Activated T-cell treated with anti-CD3 and anti-CD28 coated beads, Interleukin-2, amount 50 U/mL, for 72 hours (primary cell): ENCODE results near the gene ARHGAP23. TPM values are rescaled to one million over a fixed set of nuclear protein-coding genes. Genes with fewer than 3 reads are reported as not detected.
"Not testable (repeated sequence)": the region's sequence is repeated elsewhere in the genome, so short reads cannot be mapped to it uniquely, and the experiment has no call there.

Experiments
- ATAC-seq, 2 donors: fragments of 150-1000 bp; cut with Tn5 transposase; replicated peaks in 1 of 2; 2 replicates each; pipeline ENCODE4 v1.10.0; 2021; ENCODE audit warnings: moderate library complexity in 2 of 2, mild to moderate bottlenecking in 1 of 2
- DNase-seq, 2 donors: peaks; one replicate each; pipeline ENCODE4 v3.0.0; 2021 to 2022; ENCODE audit warnings: mixed read lengths in 1 of 2
- H3K27ac Mint-ChIP-seq: one replicate; pipeline ENCODE4 v1.8.0; 2022; ENCODE audit warnings: mild to moderate bottlenecking, moderate library complexity, mixed read lengths
- H3K27me3 Mint-ChIP-seq: one replicate; pipeline ENCODE4 v1.8.0; 2022; ENCODE audit warnings: low read depth, mixed read lengths
- H3K36me3 Mint-ChIP-seq, 2 donors: one replicate each; pipeline ENCODE4 v1.8.0; 2022; ENCODE audit warnings: mixed read lengths in 2 of 2, mild to moderate bottlenecking in 1 of 2; ENCODE audit not compliant: insufficient read depth in 2 of 2
- H3K4me1 Mint-ChIP-seq: one replicate; pipeline ENCODE4 v1.8.0; 2022; ENCODE audit warnings: low read depth, mixed read lengths
- H3K4me3 Mint-ChIP-seq, 2 donors: one replicate each; pipeline ENCODE4 v1.8.0; 2022; ENCODE audit warnings: mild to moderate bottlenecking in 2 of 2, mixed read lengths in 2 of 2, moderate library complexity in 2 of 2
- H3K9me3 Mint-ChIP-seq, 2 donors: one replicate each; pipeline ENCODE4 v1.8.0; 2022; ENCODE audit warnings: mixed read lengths in 2 of 2
- total RNA-seq, 2 donors: library from RNA; stranded (reverse); gene quantifications; one replicate each; pipeline ENCODE4 v1.2.3, GENCODE V29; 2022

ARHGAP23 gene
- total RNA-seq, 2 donors from 2014 or later = 2.6 to 2.7 TPM

- Mint-ChIP-seq H3K27ac (no peak overlapping the region), H3K4me3 (no peak overlapping the region), H3K36me3 (no peaks in the 10 kb centered on the region), H3K4me1 (peaks cover 13% of the 10 kb centered on the region), H3K9me3 (no peaks in the 10 kb centered on the region), H3K27me3 (peaks cover 56% of the 10 kb centered on the region)
- no peak for ATAC-seq
- DNase-seq = no peak
Measured at GRCh38 chr17:38425744-38426143, 2.5 kb upstream of the ARHGAP23 start.

GRCh38 chr17:38426441-38426840 is 1.8 kb upstream of the ARHGAP23 start:
- ATAC-seq (no peak), DNase-seq (no peak)
- no peaks in the 10 kb centered on the region for H3K9me3 Mint-ChIP-seq
- peaks cover 13% of the 10 kb centered on the region for H3K4me1 Mint-ChIP-seq
- no peak overlapping the region for H3K4me3 Mint-ChIP-seq
- H3K27ac Mint-ChIP-seq = no peak overlapping the region
- H3K36me3 Mint-ChIP-seq = no peaks in the 10 kb centered on the region
- H3K27me3 Mint-ChIP-seq = peaks cover 57% of the 10 kb centered on the region

DNA sequence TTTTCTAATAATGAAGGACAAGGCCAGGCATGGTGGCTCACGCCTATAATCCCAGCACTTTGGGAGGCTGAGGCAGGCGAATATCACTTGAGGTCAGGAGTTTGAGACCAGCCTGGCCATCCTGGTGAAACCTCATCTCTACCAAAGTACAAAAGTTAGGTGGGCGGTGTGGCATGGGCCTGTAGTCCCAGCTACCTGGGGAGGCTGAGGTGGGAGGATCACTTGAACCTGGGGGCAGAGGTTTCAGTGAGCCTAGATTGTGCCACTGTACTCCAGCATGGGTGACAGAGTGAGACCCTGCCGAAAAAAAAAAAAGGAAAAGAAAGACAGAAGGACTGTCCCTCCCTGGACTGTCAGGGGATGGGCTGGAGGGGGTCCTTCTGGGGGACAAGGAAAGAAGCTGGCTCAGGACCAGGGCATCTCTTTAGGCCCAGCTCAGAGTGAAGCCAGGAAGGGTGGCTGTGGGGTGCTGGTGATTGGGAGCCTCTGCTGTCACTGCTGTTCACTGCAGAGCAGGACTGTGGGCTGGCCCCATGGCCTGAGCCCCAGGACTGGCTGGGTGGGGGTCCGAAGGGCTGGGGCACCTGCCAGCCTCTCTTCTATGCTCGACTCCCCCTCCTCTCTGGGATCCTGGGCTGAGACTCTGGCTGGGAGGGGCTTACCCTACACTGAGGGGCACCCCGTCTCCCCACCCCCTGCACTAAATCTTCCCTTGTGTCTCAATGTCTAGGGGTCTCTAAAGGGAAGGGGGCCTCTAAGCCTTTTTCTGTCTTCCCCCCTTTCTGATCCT is 909 bp upstream of the ARHGAP23 start:
- Mint-ChIP-seq H3K27me3 (peaks cover 48% of the 10 kb centered on the region), H3K4me3 (peak overlapping the region; percentile 42 to 85), H3K9me3 (no peaks in the 10 kb centered on the region), H3K4me1 (peaks cover 13% of the 10 kb centered on the region), H3K27ac (no peak overlapping the region), H3K36me3 (no peaks in the 10 kb centered on the region)
- ATAC-seq (no peak), DNase-seq (no peak)

GRCh38 chr17:38428643-38429371 is 543 bp downstream of the ARHGAP23 start:
- Mint-ChIP-seq H3K27ac (no peak overlapping the region), H3K36me3 (no peaks in the 10 kb centered on the region), H3K9me3 (no peaks in the 10 kb centered on the region), H3K4me3 (peak overlapping the region; percentile 38 to 58), H3K27me3 (peaks cover 35% of the 10 kb centered on the region), H3K4me1 (peaks cover 13% of the 10 kb centered on the region)
- DNase-seq (peak; percentile 26 to 32), ATAC-seq (peak; percentile 28 to 43)

- Mint-ChIP-seq H3K4me1 (peaks cover 13% of the 10 kb centered on the region), H3K36me3 (no peaks in the 10 kb centered on the region), H3K4me3 (peak overlapping the region; percentile 38 to 58), H3K9me3 (no peaks in the 10 kb centered on the region), H3K27ac (no peak overlapping the region), H3K27me3 (peaks cover 30% of the 10 kb centered on the region)
- DNase-seq (no peak), ATAC-seq (no peak)
Measured at GRCh38 chr17:38429476-38430100, 1.3 kb downstream of the ARHGAP23 start.

- Mint-ChIP-seq H3K9me3 (no peaks in the 10 kb centered on the region), H3K27me3 (peaks cover 23% of the 10 kb centered on the region), H3K27ac (no peak overlapping the region), H3K4me3 (no peak overlapping the region), H3K36me3 (no peaks in the 10 kb centered on the region), H3K4me1 (peaks cover 13% of the 10 kb centered on the region)
- ATAC-seq (no peak), DNase-seq (no peak)
Measured at GRCh38 chr17:38430316-38430715, 2.1 kb downstream of the ARHGAP23 start.

DNA sequence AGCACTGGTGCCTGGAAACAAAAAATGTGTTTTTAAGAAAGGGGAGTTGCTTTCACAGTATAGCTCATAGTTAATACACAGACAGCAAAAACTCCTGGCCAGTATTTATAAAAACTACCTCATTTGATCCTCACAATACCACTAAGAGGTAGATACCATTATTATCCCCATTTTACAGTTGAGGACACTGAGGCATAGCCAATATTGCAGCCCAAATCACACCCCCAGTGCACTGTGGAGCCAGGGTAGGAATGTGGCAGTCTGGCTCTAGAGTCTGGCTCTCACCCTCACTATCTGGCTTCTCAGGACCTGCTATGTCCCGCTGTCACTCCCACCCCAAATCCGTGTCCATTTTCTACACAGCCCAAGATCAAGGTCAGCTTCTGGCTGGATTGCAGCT is 2.6 kb downstream of the ARHGAP23 start:
- Mint-ChIP-seq H3K36me3 (no peaks in the 10 kb centered on the region), H3K9me3 (no peaks in the 10 kb centered on the region), H3K27me3 (peaks cover 20% of the 10 kb centered on the region), H3K4me1 (peaks cover 13% of the 10 kb centered on the region), H3K4me3 (no peak overlapping the region), H3K27ac (no peak overlapping the region)
- DNase-seq = no peak
- no peak for ATAC-seq

GRCh38 chr17:38431346-38432145 is 3.3 kb downstream of the ARHGAP23 start:
- Mint-ChIP-seq H3K36me3 (no peaks in the 10 kb centered on the region), H3K4me3 (no peak overlapping the region), H3K27ac (no peak overlapping the region), H3K27me3 (peaks cover 20% of the 10 kb centered on the region), H3K9me3 (no peaks in the 10 kb centered on the region), H3K4me1 (peaks cover 13% of the 10 kb centered on the region)
- no peak for DNase-seq
- ATAC-seq = no peak

- H3K27me3 Mint-ChIP-seq = peaks cover 20% of the 10 kb centered on the region
- H3K27ac Mint-ChIP-seq = no peak overlapping the region
- H3K36me3 Mint-ChIP-seq = no peaks in the 10 kb centered on the region
- H3K4me1 Mint-ChIP-seq = peaks cover 5% of the 10 kb centered on the region
- ATAC-seq (no peak), DNase-seq (no peak)
- H3K9me3 Mint-ChIP-seq = no peaks in the 10 kb centered on the region
- no peak overlapping the region for H3K4me3 Mint-ChIP-seq
Measured at GRCh38 chr17:38434178-38434665, 6.0 kb downstream of the ARHGAP23 start.

GRCh38 chr17:38435795-38436194 is 7.5 kb downstream of the ARHGAP23 start:
- ATAC-seq = no peak
- Mint-ChIP-seq H3K27ac (no peak overlapping the region), H3K4me3 (no peak overlapping the region), H3K36me3 (no peaks in the 10 kb centered on the region), H3K4me1 (no peaks in the 10 kb centered on the region), H3K27me3 (peaks cover 6% of the 10 kb centered on the region), H3K9me3 (no peaks in the 10 kb centered on the region)
- no peak for DNase-seq

DNA sequence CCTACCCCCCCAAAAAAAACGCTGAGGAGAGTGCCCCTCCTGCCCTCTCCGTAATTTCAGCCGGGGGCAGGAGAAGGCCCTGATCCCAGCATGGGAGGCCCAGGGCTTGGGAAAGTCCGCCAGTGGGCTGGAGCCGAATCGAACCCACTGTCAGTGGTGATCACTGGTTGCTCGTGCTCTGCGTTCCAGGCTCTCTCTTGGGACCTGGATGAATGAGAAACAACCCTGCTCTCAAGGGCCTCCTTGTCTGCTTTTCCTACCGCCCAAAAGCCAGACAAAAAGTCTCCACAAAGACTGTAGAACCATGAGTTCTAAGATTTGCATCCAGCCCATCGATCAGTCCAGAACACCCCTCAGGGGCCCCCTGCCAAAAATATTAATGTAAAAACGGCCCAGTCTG is 8.1 kb downstream of the ARHGAP23 start:
- Mint-ChIP-seq H3K27ac (no peak overlapping the region), H3K9me3 (no peaks in the 10 kb centered on the region), H3K27me3 (peaks cover under 1% of the 10 kb centered on the region), H3K4me1 (no peaks in the 10 kb centered on the region), H3K36me3 (no peaks in the 10 kb centered on the region), H3K4me3 (no peak overlapping the region)
- no peak for ATAC-seq
- no peak for DNase-seq

- H3K27me3 Mint-ChIP-seq, ATAC-seq, H3K4me1 Mint-ChIP-seq, H3K27ac Mint-ChIP-seq, H3K4me3 Mint-ChIP-seq, H3K36me3 Mint-ChIP-seq, DNase-seq, H3K9me3 Mint-ChIP-seq: not testable (repeated sequence)
Measured at GRCh38 chr17:38437313-38437712, 9.0 kb downstream of the ARHGAP23 start.
